ENCODE data around the gene ST6GALNAC3.

ST6GALNAC3 gene

GRCh38 chr1:76668046-76668445 is 593.5 kb downstream of the ST6GALNAC3 start:
- no peak for DNase-seq

- no peak for DNase-seq
Measured at GRCh38 chr1:76669131-76669530, 594.6 kb downstream of the ST6GALNAC3 start.

- DNase-seq, result no peak
Measured at GRCh38 chr1:76669624-76670315, 595.2 kb downstream of the ST6GALNAC3 start.

- DNase-seq, result no peak
Measured at GRCh38 chr1:76674689-76675210, 600.2 kb downstream of the ST6GALNAC3 start.

GRCh38 chr1:76677416-76678405 is 603.2 kb downstream of the ST6GALNAC3 start:
- no peak for DNase-seq

- no peak for DNase-seq
Measured at GRCh38 chr1:76679534-76680152, 605.1 kb downstream of the ST6GALNAC3 start.

- DNase-seq, result no peak
Measured at GRCh38 chr1:76680651-76681050, 606.1 kb downstream of the ST6GALNAC3 start.

GRCh38 chr1:76682138-76682537 is 607.6 kb downstream of the ST6GALNAC3 start:
- no peak for DNase-seq

All from effector CD8-positive, alpha-beta T cell (primary cell).